A673 (cell line): Measurements from ENCODE around the gene FRMD4A. TPM values are rescaled to one million over a fixed set of nuclear protein-coding genes. Genes with fewer than 3 reads are reported as not detected.

Source experiments
- BruUV-seq: library from RNA; stranded (reverse); fragments of 400-500 nt; replicated peaks from 2 replicates; lab custom pipeline; 2021; lab: Mats Ljungman, UMichigan
- CTCF ChIA-PET: fragments of 300-600 bp; sonication (Branson Sonifier 250); formaldehyde crosslinking; loops from one replicate; lab custom pipeline; 2022; ENCODE audit warnings: antibody characterized with exemption; lab: Charles Lee
- POLR2A ChIA-PET: fragments of 300-600 bp; sonication (Branson Sonifier 250); formaldehyde crosslinking; loops from one replicate; lab custom pipeline; 2022; ENCODE audit warnings: antibody characterized with exemption; ENCODE audit not compliant: low non-redundant PET; lab: Charles Lee
- DNase-seq: peaks from one replicate; pipeline ENCODE4 v3.0.0-alpha.2; 2015; ENCODE audit warnings: low spot score
- H3K27ac ChIP-seq: fragments of 200-600 bp; sonication (generic); 2 replicates; pipeline ENCODE4 v1.5.1; 2016; ENCODE audit warnings: mixed run types, low read depth, mild to moderate bottlenecking, mixed read lengths, antibody characterized with exemption, low read length; ENCODE audit not compliant: poor library complexity, severe bottlenecking
- H3K27me3 ChIP-seq: fragments of 200-600 bp; sonication (generic); replicated peaks from 2 replicates; pipeline ENCODE4 v1.6.1; 2017; ENCODE audit warnings: mixed run types, low read depth, mild to moderate bottlenecking, mixed read lengths, antibody characterized with exemption, low read length; ENCODE audit not compliant: insufficient read depth, poor library complexity
- H3K36me3 ChIP-seq: fragments of 200-600 bp; sonication (generic); 2 replicates; pipeline ENCODE4 v1.6.1; 2016; ENCODE audit warnings: mixed run types, mild to moderate bottlenecking, mixed read lengths, antibody characterized with exemption, low read length; ENCODE audit not compliant: insufficient read depth, poor library complexity, severe bottlenecking
- H3K4me1 ChIP-seq: fragments of 200-600 bp; sonication (generic); 2 replicates; pipeline ENCODE4 v1.6.1; 2017; ENCODE audit warnings: mixed run types, mild to moderate bottlenecking, mixed read lengths, antibody characterized with exemption, low read length; ENCODE audit not compliant: insufficient read depth, poor library complexity, severe bottlenecking
- H3K4me3 ChIP-seq: fragments of 200-600 bp; sonication (generic); 2 replicates; pipeline ENCODE4 v1.5.1; 2016; ENCODE audit warnings: low read depth, mixed run types, mild to moderate bottlenecking, mixed read lengths, low read length; ENCODE audit not compliant: poor library complexity, severe bottlenecking
- H3K9me3 ChIP-seq: fragments of 200-600 bp; sonication (generic); 2 replicates; pipeline ENCODE4 v1.6.1; 2016; ENCODE audit warnings: mixed run types, low read depth, mild to moderate bottlenecking, mixed read lengths, antibody characterized with exemption, low read length; ENCODE audit not compliant: poor library complexity, severe bottlenecking
- CTCF ChIP-seq: fragments of 300-800, 200-600 bp; sonication (generic); conservative IDR thresholded peaks from 2 replicates; pipeline ENCODE4 v1.5.1; 2017; ENCODE audit warnings: low read depth, mild to moderate bottlenecking, antibody characterized with exemption, low read length, moderate library complexity, mixed read lengths
- EZH2 ChIP-seq: fragments of 200-600 bp; sonication (generic); IDR thresholded peaks from 2 replicates; pipeline ENCODE4 v1.6.1; 2017; ENCODE audit warnings: borderline replicate concordance, low read depth, mild to moderate bottlenecking, mixed read lengths, antibody characterized with exemption, low read length; ENCODE audit not compliant: poor library complexity, severe bottlenecking
- intact Hi-C: fragments of 100-400 bp; cut with micrococcal nuclease; formaldehyde crosslinking; loops from one replicate; pipeline ENCODE4 v1.10.0; 2022; ENCODE audit not compliant: unreplicated experiment
- total RNA-seq: library from RNA; stranded (reverse); gene quantifications from 2 replicates; pipeline ENCODE4 v1.2.3, GENCODE V29; 2021

The FRMD4A gene
- total RNA-seq, 1 experiment from 2014 or later: 26.3 TPM

- Histone ChIP-seq H3K27ac (no peak overlapping the region), H3K4me1 (no peaks in the 10 kb centered on the region), H3K4me3 (no peak overlapping the region), H3K36me3 (no peaks in the 10 kb centered on the region), H3K27me3 (peaks cover 3% of the 10 kb centered on the region), H3K9me3 (no peaks in the 10 kb centered on the region)
- no peak for TF ChIP-seq CTCF
- intact Hi-C loops: no loop called here
- BruUV-seq: no TSS peak
- ChIA-PET POLR2A (no interaction called here), CTCF (no interaction called here)
- no peak for DNase-seq
Measured at GRCh38 chr10:14128519-14128918, 202.2 kb downstream of the FRMD4A start.

GRCh38 chr10:14126697-14127440 lies 203.9 kb downstream of the FRMD4A start:
- Histone ChIP-seq H3K4me1 (no peaks in the 10 kb centered on the region), H3K9me3 (no peaks in the 10 kb centered on the region), H3K27ac (no peak overlapping the region), H3K27me3 (peaks cover 3% of the 10 kb centered on the region), H3K36me3 (no peaks in the 10 kb centered on the region), H3K4me3 (no peak overlapping the region)
- ChIA-PET POLR2A (no interaction called here), CTCF (no interaction called here)
- intact Hi-C loops: no loop called here
- TF ChIP-seq CTCF: no peak
- TF ChIP-seq EZH2: no peak
- no TSS peak for BruUV-seq
- DNase-seq: no peak

- H3K4me3 ChIP-seq: no peak overlapping the region
- no peaks in the 10 kb centered on the region for H3K9me3 ChIP-seq
- no peaks in the 10 kb centered on the region for H3K4me1 ChIP-seq
- DNase-seq: no peak
- ChIA-PET CTCF (no interaction called here), POLR2A (no interaction called here)
- peaks cover 3% of the 10 kb centered on the region for H3K27me3 ChIP-seq
- intact Hi-C loops: no loop called here
- no peak for TF ChIP-seq CTCF
- no peak for TF ChIP-seq EZH2
- H3K27ac ChIP-seq: no peak overlapping the region
- BruUV-seq: no TSS peak
- no peaks in the 10 kb centered on the region for H3K36me3 ChIP-seq
Measured at GRCh38 chr10:14125564-14125963, 205.2 kb downstream of the FRMD4A start.
